ENCODE results near the gene ZDHHC14.

ZDHHC14 gene

DNA sequence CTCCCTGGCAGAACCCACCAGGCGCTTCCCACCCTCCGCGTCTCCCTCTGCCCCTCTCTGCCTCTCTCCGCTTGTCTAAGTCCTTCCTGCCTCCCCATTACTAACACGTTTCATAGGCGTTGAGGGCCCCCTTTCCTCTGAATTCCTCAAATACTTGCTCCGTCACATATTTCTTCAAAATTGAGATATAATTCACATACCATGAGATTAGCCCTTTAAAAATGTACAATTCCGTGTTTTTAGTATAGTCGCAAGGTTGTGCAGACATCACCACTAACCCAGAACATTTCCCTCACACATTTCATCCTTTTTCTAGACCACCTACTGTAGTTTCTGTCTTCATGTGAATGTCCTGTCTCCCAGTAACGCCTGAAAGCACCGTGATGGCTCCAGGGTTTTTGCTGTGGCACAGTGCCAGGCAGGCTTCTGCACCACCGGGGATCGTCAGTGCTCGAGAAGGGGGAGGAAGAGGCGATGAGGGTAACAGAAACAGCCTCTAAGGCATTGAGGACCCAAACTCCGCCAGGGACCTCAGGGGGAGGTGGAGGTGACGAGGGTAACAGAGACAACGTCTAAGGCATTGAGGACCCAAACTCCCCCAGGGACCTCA, 300.2 kb downstream of the ZDHHC14 start:
- intact Hi-C loops (cut with DNase I; ENCODE audit: low total_unique reads) = no loop called here
- H3K4me3 ChIP-seq = no peak overlapping the region

DNA sequence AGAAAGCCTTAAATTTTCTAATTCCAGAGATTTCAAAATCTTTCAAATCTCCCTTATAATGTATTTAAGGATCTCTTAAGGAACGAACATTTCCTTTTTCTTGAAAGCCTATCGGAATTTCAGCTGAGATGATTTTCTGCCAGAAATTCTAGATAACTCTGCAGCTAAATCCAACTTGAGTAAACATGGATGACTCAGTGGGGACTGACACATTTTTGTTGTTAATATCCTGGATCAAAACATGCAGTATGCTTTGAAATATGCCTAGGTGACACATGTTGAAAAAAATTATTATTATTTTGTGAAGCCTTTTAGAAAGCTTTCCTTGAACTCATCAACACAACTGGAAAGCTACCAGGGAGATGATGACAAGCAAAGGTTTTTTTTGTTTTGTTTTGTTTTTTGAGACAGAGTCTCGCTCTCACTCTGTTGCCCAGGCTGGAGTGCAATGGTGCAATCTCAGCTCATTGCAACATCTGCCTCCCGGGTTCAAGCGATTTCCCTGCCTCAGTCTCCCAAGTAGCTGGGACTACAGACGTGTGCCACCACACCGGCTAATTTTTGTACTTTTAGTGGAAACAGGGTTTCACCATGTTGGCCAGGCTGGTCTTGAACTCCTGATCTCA, 302.0 kb downstream of the ZDHHC14 start:
- Histone ChIP-seq H3K4me1 (peaks cover 0 to 11% (median 0%) of the 10 kb centered on the region in 4 donors), H3K9me3 (no peaks in the 10 kb centered on the region), H3K27me3 (no peaks in the 10 kb centered on the region), H3K36me3 (no peaks in the 10 kb centered on the region), H3K4me3 (no peak overlapping the region), H3K27ac (no peak overlapping the region)
- TF ChIP-seq, protein P1, sequence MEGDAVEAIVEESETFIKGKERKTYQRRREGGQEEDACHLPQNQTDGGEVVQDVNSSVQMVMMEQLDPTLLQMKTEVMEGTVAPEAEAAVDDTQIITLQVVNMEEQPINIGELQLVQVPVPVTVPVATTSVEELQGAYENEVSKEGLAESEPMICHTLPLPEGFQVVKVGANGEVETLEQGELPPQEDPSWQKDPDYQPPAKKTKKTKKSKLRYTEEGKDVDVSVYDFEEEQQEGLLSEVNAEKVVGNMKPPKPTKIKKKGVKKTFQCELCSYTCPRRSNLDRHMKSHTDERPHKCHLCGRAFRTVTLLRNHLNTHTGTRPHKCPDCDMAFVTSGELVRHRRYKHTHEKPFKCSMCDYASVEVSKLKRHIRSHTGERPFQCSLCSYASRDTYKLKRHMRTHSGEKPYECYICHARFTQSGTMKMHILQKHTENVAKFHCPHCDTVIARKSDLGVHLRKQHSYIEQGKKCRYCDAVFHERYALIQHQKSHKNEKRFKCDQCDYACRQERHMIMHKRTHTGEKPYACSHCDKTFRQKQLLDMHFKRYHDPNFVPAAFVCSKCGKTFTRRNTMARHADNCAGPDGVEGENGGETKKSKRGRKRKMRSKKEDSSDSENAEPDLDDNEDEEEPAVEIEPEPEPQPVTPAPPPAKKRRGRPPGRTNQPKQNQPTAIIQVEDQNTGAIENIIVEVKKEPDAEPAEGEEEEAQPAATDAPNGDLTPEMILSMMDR (IDR thresholded peaks at IDR 0.05) = no peak
- intact Hi-C loops (cut with DNase I; ENCODE audit: low total_unique reads) = no loop called here
- no peak for DNase-seq

More for the DNA sequence above, 300.2 kb downstream of the ZDHHC14 start:
- Histone ChIP-seq H3K9me3 (no peaks in the 10 kb centered on the region), H3K27ac (no peak overlapping the region), H3K27me3 (no peaks in the 10 kb centered on the region), H3K4me1 (peaks cover 0 to 11% (median 0%) of the 10 kb centered on the region in 4 donors), H3K36me3 (no peaks in the 10 kb centered on the region)
- DNase-seq = no peak
- TF ChIP-seq, protein P1 (IDR thresholded peaks at IDR 0.05) = no peak

DNA sequence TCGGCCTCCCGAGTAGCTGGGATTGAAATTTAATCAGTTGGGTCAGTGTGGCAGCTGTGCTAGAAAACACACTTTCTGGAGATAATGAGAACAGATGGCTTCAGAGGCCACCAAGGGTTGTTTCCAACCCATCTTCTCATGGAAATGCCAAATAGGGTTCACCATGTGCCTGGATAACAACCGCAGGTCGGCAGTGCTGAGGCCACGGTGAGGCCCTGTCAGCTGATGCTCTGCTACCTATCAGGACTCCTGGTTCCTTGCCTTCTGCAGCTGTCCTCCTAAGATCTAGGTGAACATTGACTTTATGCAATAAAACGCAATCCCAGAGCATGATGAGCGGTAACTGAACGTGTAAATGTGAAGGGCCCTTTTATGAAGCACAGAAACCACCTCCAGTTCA, 302.7 kb downstream of the ZDHHC14 start:
- peaks cover 0 to 11% (median 0%) of the 10 kb centered on the region in 4 donors for H3K4me1 ChIP-seq
- no peaks in the 10 kb centered on the region for H3K27me3 ChIP-seq
- TF ChIP-seq, protein P1 (IDR thresholded peaks at IDR 0.05) = no peak
- H3K36me3 ChIP-seq = no peaks in the 10 kb centered on the region
- H3K4me3 ChIP-seq = no peak overlapping the region
- H3K9me3 ChIP-seq = no peaks in the 10 kb centered on the region
- no peak for DNase-seq
- H3K27ac ChIP-seq = no peak overlapping the region
- intact Hi-C loops (cut with DNase I; ENCODE audit: low total_unique reads) = no loop called here

DNA sequence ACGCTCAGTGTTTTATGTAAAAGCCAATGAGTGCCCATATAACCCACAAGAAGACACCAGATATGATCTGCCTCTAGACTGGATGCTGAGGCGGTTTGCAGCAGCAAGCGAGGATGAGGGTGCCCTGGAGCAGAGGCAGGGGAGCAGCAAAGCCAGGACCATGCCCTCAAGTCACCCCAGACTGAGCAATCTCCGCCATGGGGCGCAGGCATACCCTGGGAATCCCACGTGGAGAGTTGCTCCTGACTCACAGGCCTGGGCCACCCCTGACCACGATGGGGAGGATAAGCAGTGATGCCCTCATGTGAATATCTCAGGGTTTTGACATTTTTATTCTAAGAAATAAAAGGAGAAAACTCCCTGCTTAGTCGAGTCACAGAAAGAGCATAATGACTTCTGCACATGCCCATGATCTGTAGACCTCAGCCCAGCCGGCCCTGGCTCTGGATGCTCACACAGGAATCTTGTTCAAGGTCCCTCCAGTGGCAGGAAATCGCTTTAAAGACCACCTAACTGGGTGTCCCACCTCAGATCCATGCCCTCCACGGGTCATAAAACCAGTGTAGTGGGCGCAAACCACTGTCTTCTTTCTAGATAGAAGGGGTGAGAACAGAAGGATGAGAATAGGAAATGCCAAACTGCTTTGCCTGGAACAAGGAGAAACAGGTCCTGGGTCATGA, 303.8 kb downstream of the ZDHHC14 start:
- Histone ChIP-seq H3K9me3 (no peaks in the 10 kb centered on the region), H3K27ac (no peak overlapping the region), H3K36me3 (no peaks in the 10 kb centered on the region), H3K4me1 (peaks cover 0 to 11% (median 0%) of the 10 kb centered on the region in 4 donors), H3K27me3 (no peaks in the 10 kb centered on the region), H3K4me3 (no peak overlapping the region)
- intact Hi-C loops (cut with DNase I; ENCODE audit: low total_unique reads) = no loop called here
- no peak for DNase-seq
- TF ChIP-seq, protein P1 (IDR thresholded peaks at IDR 0.05) = no peak

DNA sequence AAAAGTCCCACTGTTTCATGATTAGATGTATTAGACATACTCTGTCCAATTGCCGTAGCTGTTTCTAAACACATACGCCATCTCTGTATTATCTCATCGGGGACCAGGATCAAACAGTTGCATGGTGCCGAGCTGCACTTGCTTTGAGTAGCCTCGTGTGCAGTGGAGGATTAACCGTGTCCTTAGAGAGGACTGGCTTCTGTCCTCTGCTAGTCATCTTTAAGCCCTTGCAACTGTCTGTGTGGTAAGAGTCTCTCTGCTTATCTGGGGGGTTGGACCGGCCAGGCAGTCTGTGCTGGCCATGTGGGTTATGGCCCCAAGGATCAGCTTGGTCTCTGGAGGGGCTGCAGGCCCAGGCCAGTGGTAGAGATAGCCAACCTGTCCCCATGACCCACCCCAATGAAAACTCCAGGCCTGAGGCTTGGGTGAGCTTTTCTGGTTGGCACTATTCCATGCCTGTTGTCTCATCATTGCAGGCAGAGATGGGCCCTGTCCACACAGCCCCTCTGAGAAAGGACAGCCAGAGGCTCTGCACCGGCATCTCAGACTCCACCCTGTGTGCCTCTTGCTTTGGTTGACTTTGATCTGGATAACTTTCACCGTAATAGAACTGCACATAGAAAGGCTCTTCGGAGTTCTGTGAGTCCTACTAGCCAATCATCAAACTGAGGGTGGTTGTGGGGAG, 304.7 kb downstream of the ZDHHC14 start:
- Histone ChIP-seq H3K36me3 (no peaks in the 10 kb centered on the region), H3K9me3 (no peaks in the 10 kb centered on the region), H3K4me1 (peaks cover 0 to 11% (median 0%) of the 10 kb centered on the region in 4 donors), H3K27me3 (no peaks in the 10 kb centered on the region), H3K27ac (no peak overlapping the region), H3K4me3 (no peak overlapping the region)
- TF ChIP-seq, protein P1 (IDR thresholded peaks at IDR 0.05) = no peak
- intact Hi-C loops (cut with DNase I; ENCODE audit: low total_unique reads) = no loop called here
- DNase-seq = no peak

Data from tibial artery (tissue), 4 donors.